Stomach (tissue), 19 donors: ENCODE measurements around the gene TIGD1. TPM values are rescaled to one million over a fixed set of nuclear protein-coding genes. Genes with fewer than 3 reads are reported as not detected.
A peak's percentile ranks its signal among the peaks of the same experiment; 100 is the strongest.

Experiments
- DNase-seq, 2 donors: peaks; one replicate each; pipeline versions ENCODE4 v3.0.0 to v3.0.0-alpha.2; 2013 to 2019
- H3K27ac ChIP-seq, 5 donors: fragments of 200-600 bp in 4 of 5; sonication (generic) in 4 of 5; one replicate each; pipeline ENCODE4 v1.5.1; 2013 to 2019; ENCODE audit warnings: mild to moderate bottlenecking in 1 of 5, moderate library complexity in 1 of 5
- H3K27me3 ChIP-seq, 3 donors: fragments of 200-600 bp; sonication (generic); one replicate each; pipeline ENCODE4 v1.5.1; 2017 to 2019; ENCODE audit warnings: mixed run types in 1 of 3
- H3K36me3 ChIP-seq, 4 donors: fragments of 200-600 bp; sonication (generic); 1 replicate in 3 of 4; 2 replicates in 1 of 4; pipeline ENCODE4 v1.5.1; 2016 to 2019
- H3K4me1 ChIP-seq, 4 donors: fragments of 200-600 bp; sonication (generic); one replicate each; pipeline ENCODE4 v1.5.1; 2016 to 2019
- H3K4me3 ChIP-seq, 4 donors: fragments of 200-600 bp; sonication (generic) in 3 of 4; one replicate each; pipeline ENCODE4 v1.5.1; 2016 to 2019; ENCODE audit warnings: mild to moderate bottlenecking in 1 of 4
- H3K9me3 ChIP-seq, 4 donors: fragments of 200-600 bp; sonication (generic); one replicate each; pipeline ENCODE4 v1.5.1; 2016 to 2019
- CTCF ChIP-seq, 7 experiments: fragments of 450-650 bp in 4 of 7; fragments of 200-600 bp in 3 of 7; sonication (generic) in 3 of 7; IDR thresholded peaks; one replicate each; pipeline ENCODE4 v1.5.1; 2016 to 2019; ENCODE audit warnings: antibody characterized with exemption in 7 of 7, control low read depth in 2 of 7, mild to moderate bottlenecking in 1 of 7
- EP300 ChIP-seq: sonication (generic); formaldehyde crosslinking; IDR thresholded peaks from one replicate; pipeline ENCODE4 v1.6.1; 2017; ENCODE audit warnings: antibody characterized with exemption
- POLR2A ChIP-seq, 4 donors: fragments of 450-650 bp; IDR thresholded peaks; one replicate each; pipeline ENCODE4 v1.6.1; 2016; ENCODE audit warnings: antibody characterized with exemption in 4 of 4, control low read depth in 2 of 4, mild to moderate bottlenecking in 1 of 4, moderate library complexity in 1 of 4
- POLR2AphosphoS5 ChIP-seq, 3 donors: sonication (generic); formaldehyde crosslinking; IDR thresholded peaks; one replicate each; pipeline ENCODE4 v1.6.1; 2016; ENCODE audit warnings: antibody characterized with exemption in 3 of 3
- WGBS, 5 donors: extraction: QIAGEN DNeasy Blood & Tissue Kit in 3 of 5; methylation state at CpG; one replicate each; pipeline versions ENCODE4 v1.1.5 to v1.1.7; 2013 to 2018; 5-methylcytosine and 5-hydroxymethylcytosine counted together
- intact Hi-C: fragments of 100-400 bp; cut with DNase I; formaldehyde crosslinking; loops from one replicate; pipeline ENCODE4 v1.15.1; 2023; ENCODE audit warnings: low total_unique reads
- long read RNA-seq, 10 donors: transcript quantifications; one replicate each; lab custom pipeline, GENCODE V29; 2026
- polyA plus RNA-seq, 3 donors: library from polyadenylated mRNA; stranded (reverse); fragments of 200-250 nt; gene quantifications; one replicate each; pipeline ENCODE4 v1.2.3, GENCODE V29; 2013
- total RNA-seq, 5 donors: library from RNA; depleted of rRNA; stranded (reverse); fragments of >200 nt; gene quantifications; one replicate each; pipeline versions ENCODE4 v1.1.0 to v1.2.3, GENCODE V29; 2014 to 2016
- donor health status: healthy with polysubstance abuse.
- donor health status: Bipolar disorder and iron deficiency.
- donor health status: healthy.

TIGD1 gene
- total RNA-seq (10 to 100 TPM in 2 of 5 donors, 1 to 10 TPM in 3; 1.2 to 14.5 (median 7.2) TPM), polyA plus RNA-seq (1 to 10 TPM; 1.8 to 5.3 (median 4.8) TPM)
- long read RNA-seq, donor 1 = 0 reads
- long read RNA-seq, donor 2, partial matches to known transcripts = 0 of 1 reads
- long read RNA-seq, donor 2, other reads (novel, unspliced or antisense) = 0 of 1 reads
- long read RNA-seq, donor 3, partial matches to known transcripts = 0 of 4 reads
- long read RNA-seq, donor 3, other reads (novel, unspliced or antisense) = 0 of 4 reads
- long read RNA-seq, donor 4 = 0 reads
- long read RNA-seq, donor 5, partial matches to known transcripts = 0 of 2 reads
- long read RNA-seq, donor 5, other reads (novel, unspliced or antisense) = 0 of 2 reads
- long read RNA-seq, donor 6 = 0 reads
- long read RNA-seq, donor 7, partial matches to known transcripts = 0 of 2 reads
- long read RNA-seq, donor 7, other reads (novel, unspliced or antisense) = 0 of 2 reads
- long read RNA-seq, donor 8, partial matches to known transcripts = 0 of 3 reads
- long read RNA-seq, donor 8, other reads (novel, unspliced or antisense) = 0 of 3 reads
- long read RNA-seq, donor 9, partial matches to known transcripts = 0 of 2 reads
- long read RNA-seq, donor 9, other reads (novel, unspliced or antisense) = 0 of 2 reads
- long read RNA-seq, donor 10, partial matches to known transcripts = 0 of 2 reads
- long read RNA-seq, donor 10, other reads (novel, unspliced or antisense) = 0 of 2 reads

- peak; percentile 96 to 98 for DNase-seq
- Histone ChIP-seq H3K9me3 (peaks cover 0 to 4% (median 0%) of the 10 kb centered on the region in 4 donors), H3K4me3 (peak within 1 kb of the TSS; percentile 80 to 93 (median 88)), H3K27ac (peak within 1 kb of the TSS; percentile 98 to 99 (median 98)), H3K4me1 (peaks cover 19 to 70% (median 43%) of the 10 kb centered on the region in 4 donors), H3K36me3 (peaks cover 0 to 31% (median 19%) of the 10 kb centered on the region in 4 donors), H3K27me3 (no peaks in the 10 kb centered on the region)
- WGBS, 5 donors = 0 to 1% (median 1%) methylated on average over 29 to 81 of the region's 81 CpGs
- TF ChIP-seq CTCF (IDR thresholded peaks at IDR 0.05) = peak in 5 of 7 experiments; percentile 10 to 55 (median 41)
- TF ChIP-seq EP300 = no peak
- peak in 1 of 4 donors; percentile 46 for TF ChIP-seq POLR2A (IDR thresholded peaks at IDR 0.05)
- peak; percentile 83 to 95 (median 88) for TF ChIP-seq POLR2AphosphoS5 (IDR thresholded peaks at IDR 0.05)
- intact Hi-C loops = no loop called here
Observed at GRCh38 chr2:232550354-232551249, at the start of gene TIGD1, which contains the start of gene EIF4E2. Gene TIGD1 (minus strand): TSS chr2:232550557. CDS start chr2:232549882, 675 bp downstream. Gene EIF4E2 (plus strand): TSS chr2:232550689. CDS start chr2:232550725, 36 bp downstream.

- H3K4me3 ChIP-seq = no peak overlapping the region
- intact Hi-C loops = no loop called here
- no peak for TF ChIP-seq POLR2AphosphoS5 (IDR thresholded peaks at IDR 0.05)
- no peak for TF ChIP-seq POLR2A (IDR thresholded peaks at IDR 0.05)
- TF ChIP-seq CTCF (IDR thresholded peaks at IDR 0.05) = no peak
Observed at GRCh38 chr2:232598293-232598692, 47.9 kb upstream of the TIGD1 start.

GRCh38 chr2:232597362-232598079 is 47.2 kb upstream of the TIGD1 start:
- no peaks in the 10 kb centered on the region for H3K27me3 ChIP-seq
- WGBS, 5 donors = 77 to 98% (median 86%) methylated on average over 7 of the region's 7 CpGs
- H3K4me3 ChIP-seq = no peak overlapping the region
- peaks cover 0 to 7% (median 2%) of the 10 kb centered on the region in 4 donors for H3K4me1 ChIP-seq
- H3K9me3 ChIP-seq = no peaks in the 10 kb centered on the region
- intact Hi-C loops = no loop called here
- H3K27ac ChIP-seq = no peak overlapping the region
- no peak for DNase-seq
- H3K36me3 ChIP-seq = no peaks in the 10 kb centered on the region
- TF ChIP-seq POLR2A (IDR thresholded peaks at IDR 0.05) = no peak
- TF ChIP-seq POLR2AphosphoS5 (IDR thresholded peaks at IDR 0.05) = no peak
- TF ChIP-seq EP300 = no peak
- no peak for TF ChIP-seq CTCF (IDR thresholded peaks at IDR 0.05)

More at GRCh38 chr2:232598293-232598692, 47.9 kb upstream of the TIGD1 start:
- Histone ChIP-seq H3K27me3 (no peaks in the 10 kb centered on the region), H3K9me3 (no peaks in the 10 kb centered on the region), H3K4me1 (no peaks in the 10 kb centered on the region), H3K36me3 (no peaks in the 10 kb centered on the region), H3K27ac (no peak overlapping the region)
- DNase-seq = no peak
- WGBS, 5 donors = 73 to 94% (median 88%) methylated on average over 4 of the region's 4 CpGs
